OCI-LY3 (cell line): ENCODE measurements around the gene ARHGAP42.

Experiments used
- EZH2phosphoT487 ChIP-seq: fragments of 200-600 bp; shearing (Covaris generic); IDR thresholded peaks from 2 replicates; pipeline ENCODE4 v1.6.1; 2018; ENCODE audit warnings: antibody characterized with exemption, mixed run types, low read depth
- TF ChIP-seq, protein P1 (sequence below): fragments of 200-600, 300-600 bp; sonication (generic); IDR thresholded peaks from 2 replicates; pipeline ENCODE4 v1.5.1; 2014; ENCODE audit warnings: antibody characterized with exemption, low read length, low read depth

DNA sequence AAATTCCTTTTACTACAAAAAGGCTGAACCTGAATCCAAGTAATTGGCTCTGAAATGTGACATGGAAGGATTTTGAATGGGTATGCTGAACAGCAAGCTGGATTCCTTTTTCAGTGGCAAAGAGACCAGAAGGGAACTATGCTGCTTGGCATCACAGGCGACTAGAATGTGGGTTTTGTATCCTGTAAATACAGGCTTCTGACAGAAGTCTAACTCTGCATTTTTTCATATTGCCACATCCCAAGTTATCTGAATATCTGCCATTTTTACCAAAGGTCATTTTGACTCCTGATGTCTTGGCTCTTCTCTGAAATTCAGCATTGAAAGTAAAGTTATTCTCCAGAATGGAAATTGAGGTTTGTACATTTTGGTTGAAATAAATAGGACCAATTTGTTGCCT is 145.7 kb downstream of the ARHGAP42 start:
- TF ChIP-seq, protein P1, sequence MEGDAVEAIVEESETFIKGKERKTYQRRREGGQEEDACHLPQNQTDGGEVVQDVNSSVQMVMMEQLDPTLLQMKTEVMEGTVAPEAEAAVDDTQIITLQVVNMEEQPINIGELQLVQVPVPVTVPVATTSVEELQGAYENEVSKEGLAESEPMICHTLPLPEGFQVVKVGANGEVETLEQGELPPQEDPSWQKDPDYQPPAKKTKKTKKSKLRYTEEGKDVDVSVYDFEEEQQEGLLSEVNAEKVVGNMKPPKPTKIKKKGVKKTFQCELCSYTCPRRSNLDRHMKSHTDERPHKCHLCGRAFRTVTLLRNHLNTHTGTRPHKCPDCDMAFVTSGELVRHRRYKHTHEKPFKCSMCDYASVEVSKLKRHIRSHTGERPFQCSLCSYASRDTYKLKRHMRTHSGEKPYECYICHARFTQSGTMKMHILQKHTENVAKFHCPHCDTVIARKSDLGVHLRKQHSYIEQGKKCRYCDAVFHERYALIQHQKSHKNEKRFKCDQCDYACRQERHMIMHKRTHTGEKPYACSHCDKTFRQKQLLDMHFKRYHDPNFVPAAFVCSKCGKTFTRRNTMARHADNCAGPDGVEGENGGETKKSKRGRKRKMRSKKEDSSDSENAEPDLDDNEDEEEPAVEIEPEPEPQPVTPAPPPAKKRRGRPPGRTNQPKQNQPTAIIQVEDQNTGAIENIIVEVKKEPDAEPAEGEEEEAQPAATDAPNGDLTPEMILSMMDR: no peak
- no peak for TF ChIP-seq EZH2phosphoT487
